GM12892 (cell line): ENCODE data around the gene MEGF9.

Source experiments
- POLR2A ChIP-seq: IDR thresholded peaks from 2 replicates; pipeline ENCODE4 v1.6.1; 2011; ENCODE audit warnings: low read depth, low read length, control low read depth
- POLR2AphosphoS5 ChIP-seq: IDR thresholded peaks from 2 replicates; pipeline ENCODE4 v1.6.1; 2011; ENCODE audit warnings: low read depth, low read length, control low read depth
- TAF1 ChIP-seq: IDR thresholded peaks from 2 replicates; pipeline ENCODE4 v1.6.1; 2011; ENCODE audit warnings: low read depth, mild to moderate bottlenecking, control low read depth, low read length, borderline replicate concordance

- TF ChIP-seq POLR2A (peak; percentile 55; the same call in 1 of the 2 replicates), TAF1 (peak; percentile 38; the same call in 1 of the 2 replicates), POLR2AphosphoS5 (no peak)
These were observed 134.0 kb downstream of the MEGF9 start, which contains the start of gene CDK5RAP2 for GRCh38 chr9:120580051-120580896.
